ENCODE data around the gene TMEM259.

Gene TMEM259

DNA sequence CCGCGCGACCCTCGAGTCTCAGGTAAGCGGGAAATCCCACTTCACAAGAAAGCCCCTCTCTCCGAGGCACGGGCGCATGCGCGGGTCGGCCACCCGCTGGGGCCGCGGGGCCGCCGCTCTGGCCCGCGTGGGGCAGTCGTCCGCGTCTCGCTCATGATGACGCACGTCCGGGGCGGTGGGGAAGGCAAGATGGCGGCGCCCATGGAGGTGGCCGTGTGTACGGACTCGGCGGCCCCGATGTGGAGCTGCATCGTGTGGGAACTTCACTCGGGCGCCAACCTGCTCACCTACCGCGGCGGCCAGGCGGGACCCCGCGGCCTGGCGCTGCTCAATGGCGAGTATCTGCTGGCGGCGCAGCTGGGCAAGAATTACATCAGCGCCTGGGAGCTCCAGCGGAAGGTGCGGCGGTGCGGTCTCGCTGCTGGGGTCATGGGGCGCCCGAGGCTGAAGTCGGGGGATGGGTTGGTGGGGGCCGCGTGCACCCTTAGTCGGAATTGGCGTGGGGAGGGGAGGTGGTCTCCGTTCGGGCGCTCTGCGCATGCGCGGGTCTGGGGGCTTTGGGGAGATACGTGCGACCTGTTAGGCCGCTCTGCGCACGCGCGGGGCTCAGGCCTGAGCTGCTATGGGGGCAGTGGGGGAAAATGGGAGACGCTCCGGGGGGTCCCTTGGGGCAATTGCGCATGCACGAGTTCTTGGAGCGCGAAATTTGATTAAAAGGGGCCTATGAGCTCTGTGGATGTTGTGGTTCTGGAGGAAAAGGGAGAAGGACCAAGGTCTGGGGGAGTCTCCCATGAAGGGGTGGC lies 36.6 kb downstream of the TMEM259 start, which contains the start of gene WDR18:
Gene WDR18, plus strand, starts transcription at position 181 of the 803 bp plus-strand sequence. Its CDS starts 9 bp downstream, at position 190.
- Histone ChIP-seq H3K27me3 (replicated peaks in 2 of 5; ENCODE audit: control insufficient read depth in 4 of 5, insufficient read depth in 5 of 5, low read length in 4 of 5) (no peaks in the 10 kb centered on the region), H3K9me3 (ENCODE audit: control extremely low read depth in 1 of 5, control insufficient read depth in 4 of 5, insufficient read depth in 2 of 5, low read depth in 1 of 5, low read length in 4 of 5) (no peaks in the 10 kb centered on the region), H3K27ac (ENCODE audit: insufficient read depth in 1 of 2, low read depth in 1 of 2, low read length in 2 of 2, poor library complexity in 1 of 2, severe bottlenecking in 2 of 2) (peak within 1 kb of the TSS; percentile 74 to 87), H3K36me3 (ENCODE audit: control insufficient read depth in 4 of 4, insufficient read depth in 4 of 4, low read length in 3 of 4) (peaks cover 9 to 30% (median 25%) of the 10 kb centered on the region in 4 experiments), H3K4me3 (ENCODE audit: control insufficient read depth in 1 of 7, extremely low read depth in 1 of 7, insufficient read depth in 4 of 7, low read depth in 2 of 7, low read length in 6 of 7) (peak within 1 kb of the TSS; percentile 76 to 98 (median 93)), H3K4me1 (ENCODE audit: control extremely low read depth in 1 of 4, control insufficient read depth in 4 of 4, insufficient read depth in 4 of 4, low read length in 3 of 4) (peaks cover 0 to 33% (median 19%) of the 10 kb centered on the region in 4 experiments)
- ChIA-PET CTCF (interaction anchor here (0.8 to 5.7 kb wide), 10 partner anchors 11 to 121 kb away, joined by 3 to 90 read pairs (median 4); no protein-coding TSS in a partner anchor), POLR2A (interaction anchor here (1.2 to 1.8 kb wide), 3 partner anchors 37 to 75 kb away, joined by 4 to 6 read pairs (median 5); partner anchors contain the start of genes RNU6-2 and TMEM259)
- WGBS (ENCODE audit: insufficient coverage), result 0% methylated on average over 37 of the region's 78 CpGs
- peak; percentile 86 to 92 (median 90) for DNase-seq

DNA sequence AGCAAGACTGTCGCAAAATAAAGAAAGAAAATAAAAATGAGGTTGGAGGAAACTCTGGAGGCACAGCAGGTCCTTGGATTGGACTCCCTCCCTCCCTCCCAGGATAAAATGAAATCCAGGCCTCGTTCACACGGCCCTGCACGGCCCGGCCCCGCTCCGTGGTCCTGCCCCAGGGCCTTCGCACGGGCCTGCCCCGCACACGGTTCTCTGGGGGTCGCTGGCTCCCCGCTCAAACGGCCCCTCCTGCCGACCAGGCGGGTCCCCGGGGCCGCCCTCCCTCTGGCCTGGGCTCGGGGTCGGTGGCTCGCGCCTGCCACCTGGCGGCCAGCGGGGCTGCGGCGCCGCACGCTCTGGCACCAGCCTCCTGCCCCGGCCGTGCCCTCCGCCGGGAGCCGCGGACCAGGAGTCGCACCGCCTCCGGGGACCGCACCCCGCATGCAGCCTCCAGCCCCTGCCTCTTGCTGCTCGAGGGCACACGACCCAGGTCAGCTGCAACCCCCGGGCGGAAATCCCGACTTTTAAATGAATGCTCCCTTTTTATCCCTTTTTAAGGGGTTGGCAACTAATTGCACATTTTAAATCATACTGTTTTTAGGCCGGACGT lies 38.3 kb downstream of the TMEM259 start:
- under 1% methylated on average over 46 of the region's 46 CpGs for WGBS (ENCODE audit: insufficient coverage)
- peak overlapping the region in 4 of 7 experiments; percentile 36 to 62 (median 52) for H3K4me3 ChIP-seq (ENCODE audit: control insufficient read depth in 1 of 7, extremely low read depth in 1 of 7, insufficient read depth in 4 of 7, low read depth in 2 of 7, low read length in 6 of 7)

GRCh38 chr19:980133-980998 lies 40.6 kb downstream of the TMEM259 start:
- H3K9me3 ChIP-seq (ENCODE audit: control extremely low read depth in 1 of 5, control insufficient read depth in 4 of 5, insufficient read depth in 2 of 5, low read depth in 1 of 5, low read length in 4 of 5), result no peaks in the 10 kb centered on the region
- CTCF ChIA-PET, result interaction anchor here (1.5 to 5.7 kb wide), 5 partner anchors 11 to 211 kb away, joined by 3 to 90 read pairs (median 6); no protein-coding TSS in a partner anchor
- WGBS (ENCODE audit: insufficient coverage), result 81% methylated on average over 30 of the region's 32 CpGs
- H3K27me3 ChIP-seq (replicated peaks in 2 of 5; ENCODE audit: control insufficient read depth in 4 of 5, insufficient read depth in 5 of 5, low read length in 4 of 5), result no peaks in the 10 kb centered on the region
- H3K4me1 ChIP-seq (ENCODE audit: control extremely low read depth in 1 of 4, control insufficient read depth in 4 of 4, insufficient read depth in 4 of 4, low read length in 3 of 4), result peaks cover 0 to 27% (median 19%) of the 10 kb centered on the region in 4 experiments
- peaks cover 0 to 1% (median 0%) of the 10 kb centered on the region in 4 experiments for H3K36me3 ChIP-seq (ENCODE audit: control insufficient read depth in 4 of 4, insufficient read depth in 4 of 4, low read length in 3 of 4)
- H3K27ac ChIP-seq (ENCODE audit: insufficient read depth in 1 of 2, low read depth in 1 of 2, low read length in 2 of 2, poor library complexity in 1 of 2, severe bottlenecking in 2 of 2), result peak overlapping the region in 1 of 2 experiments; percentile 58
- H3K4me3 ChIP-seq (ENCODE audit: control insufficient read depth in 1 of 7, extremely low read depth in 1 of 7, insufficient read depth in 4 of 7, low read depth in 2 of 7, low read length in 6 of 7), result no peak overlapping the region
- no peak for DNase-seq
- POLR2A ChIA-PET, result interaction anchor here (0.7 kb wide), 1 partner anchor 162 kb away, joined by 4 read pairs; no protein-coding TSS in a partner anchor

More for the DNA sequence above, 38.3 kb downstream of the TMEM259 start:
- Histone ChIP-seq H3K27ac (ENCODE audit: insufficient read depth in 1 of 2, low read depth in 1 of 2, low read length in 2 of 2, poor library complexity in 1 of 2, severe bottlenecking in 2 of 2) (no peak overlapping the region), H3K27me3 (replicated peaks in 2 of 5; ENCODE audit: control insufficient read depth in 4 of 5, insufficient read depth in 5 of 5, low read length in 4 of 5) (no peaks in the 10 kb centered on the region), H3K36me3 (ENCODE audit: control insufficient read depth in 4 of 4, insufficient read depth in 4 of 4, low read length in 3 of 4) (peaks cover 9 to 20% (median 15%) of the 10 kb centered on the region in 4 experiments), H3K4me1 (ENCODE audit: control extremely low read depth in 1 of 4, control insufficient read depth in 4 of 4, insufficient read depth in 4 of 4, low read length in 3 of 4) (peaks cover 0 to 31% (median 19%) of the 10 kb centered on the region in 4 experiments), H3K9me3 (ENCODE audit: control extremely low read depth in 1 of 5, control insufficient read depth in 4 of 5, insufficient read depth in 2 of 5, low read depth in 1 of 5, low read length in 4 of 5) (no peaks in the 10 kb centered on the region)
- DNase-seq, result peak; percentile 72 to 77 (median 77)
- CTCF ChIA-PET, result interaction anchor here (1.0 to 5.7 kb wide), 12 partner anchors 13 to 213 kb away, joined by 3 to 90 read pairs (median 6); no protein-coding TSS in a partner anchor
- POLR2A ChIA-PET, result interaction anchor here (0.6 to 1.8 kb wide), 2 partner anchors 58 to 60 kb away, joined by 3 to 6 read pairs; no protein-coding TSS in a partner anchor

GRCh38 chr19:979318-979741 lies 41.6 kb downstream of the TMEM259 start:
- no peak for DNase-seq
- H3K9me3 ChIP-seq (ENCODE audit: control extremely low read depth in 1 of 5, control insufficient read depth in 4 of 5, insufficient read depth in 2 of 5, low read depth in 1 of 5, low read length in 4 of 5), result no peaks in the 10 kb centered on the region
- no peaks in the 10 kb centered on the region for H3K36me3 ChIP-seq (ENCODE audit: control insufficient read depth in 4 of 4, insufficient read depth in 4 of 4, low read length in 3 of 4)
- no peak overlapping the region for H3K4me3 ChIP-seq (ENCODE audit: control insufficient read depth in 1 of 7, extremely low read depth in 1 of 7, insufficient read depth in 4 of 7, low read depth in 2 of 7, low read length in 6 of 7)
- peaks cover 0 to 17% (median 13%) of the 10 kb centered on the region in 4 experiments for H3K4me1 ChIP-seq (ENCODE audit: control extremely low read depth in 1 of 4, control insufficient read depth in 4 of 4, insufficient read depth in 4 of 4, low read length in 3 of 4)
- H3K27me3 ChIP-seq (replicated peaks in 2 of 5; ENCODE audit: control insufficient read depth in 4 of 5, insufficient read depth in 5 of 5, low read length in 4 of 5), result no peaks in the 10 kb centered on the region
- CTCF ChIA-PET, result interaction anchor here (0.9 to 5.7 kb wide), 3 partner anchors 43 to 123 kb away, joined by 3 to 90 read pairs (median 3); no protein-coding TSS in a partner anchor
- 93% methylated on average over 12 of the region's 19 CpGs for WGBS (ENCODE audit: insufficient coverage)
- POLR2A ChIA-PET, result no interaction called here
- H3K27ac ChIP-seq (ENCODE audit: insufficient read depth in 1 of 2, low read depth in 1 of 2, low read length in 2 of 2, poor library complexity in 1 of 2, severe bottlenecking in 2 of 2), result no peak overlapping the region

GRCh38 chr19:977058-977464 lies 43.9 kb downstream of the TMEM259 start:
- DNase-seq, result no peak
- H3K27ac ChIP-seq (ENCODE audit: insufficient read depth in 1 of 2, low read depth in 1 of 2, low read length in 2 of 2, poor library complexity in 1 of 2, severe bottlenecking in 2 of 2), result no peak overlapping the region
- CTCF ChIA-PET, result interaction anchor here (0.9 to 1.3 kb wide), 2 partner anchors 21 to 42 kb away, joined by 3 read pairs; no protein-coding TSS in a partner anchor
- no peaks in the 10 kb centered on the region for H3K27me3 ChIP-seq (replicated peaks in 2 of 5; ENCODE audit: control insufficient read depth in 4 of 5, insufficient read depth in 5 of 5, low read length in 4 of 5)
- POLR2A ChIA-PET, result no interaction called here
- H3K9me3 ChIP-seq (ENCODE audit: control extremely low read depth in 1 of 5, control insufficient read depth in 4 of 5, insufficient read depth in 2 of 5, low read depth in 1 of 5, low read length in 4 of 5), result no peaks in the 10 kb centered on the region
- H3K36me3 ChIP-seq (ENCODE audit: control insufficient read depth in 4 of 4, insufficient read depth in 4 of 4, low read length in 3 of 4), result peaks cover 0 to 11% (median 3%) of the 10 kb centered on the region in 4 experiments
- no peaks in the 10 kb centered on the region for H3K4me1 ChIP-seq (ENCODE audit: control extremely low read depth in 1 of 4, control insufficient read depth in 4 of 4, insufficient read depth in 4 of 4, low read length in 3 of 4)
- H3K4me3 ChIP-seq (ENCODE audit: control insufficient read depth in 1 of 7, extremely low read depth in 1 of 7, insufficient read depth in 4 of 7, low read depth in 2 of 7, low read length in 6 of 7), result no peak overlapping the region
- 93% methylated on average over 23 of the region's 24 CpGs for WGBS (ENCODE audit: insufficient coverage)

DNA sequence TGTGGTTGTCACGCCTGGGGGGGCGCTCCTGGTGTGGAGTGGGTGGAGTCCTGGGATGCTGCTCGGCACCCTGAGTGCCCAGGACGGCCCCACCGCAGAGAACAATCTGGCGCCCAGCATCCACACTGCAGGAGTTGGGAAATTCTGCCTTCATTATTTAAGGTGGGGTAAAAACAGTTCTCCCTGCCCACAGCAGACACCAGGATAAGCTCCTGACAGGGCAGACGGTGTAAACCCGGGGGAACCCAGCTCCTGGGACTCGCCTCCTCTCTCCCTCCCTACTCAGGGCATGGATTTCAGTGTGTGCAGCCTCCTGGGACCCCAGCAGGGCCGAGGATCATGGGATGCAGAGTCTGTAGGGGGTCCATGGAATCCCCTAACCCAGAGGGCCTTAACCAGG lies 44.4 kb downstream of the TMEM259 start:
- Histone ChIP-seq H3K9me3 (ENCODE audit: control extremely low read depth in 1 of 5, control insufficient read depth in 4 of 5, insufficient read depth in 2 of 5, low read depth in 1 of 5, low read length in 4 of 5) (no peaks in the 10 kb centered on the region), H3K27ac (ENCODE audit: insufficient read depth in 1 of 2, low read depth in 1 of 2, low read length in 2 of 2, poor library complexity in 1 of 2, severe bottlenecking in 2 of 2) (no peak overlapping the region), H3K36me3 (ENCODE audit: control insufficient read depth in 4 of 4, insufficient read depth in 4 of 4, low read length in 3 of 4) (peaks cover 0 to 13% (median 5%) of the 10 kb centered on the region in 4 experiments), H3K4me3 (ENCODE audit: control insufficient read depth in 1 of 7, extremely low read depth in 1 of 7, insufficient read depth in 4 of 7, low read depth in 2 of 7, low read length in 6 of 7) (no peak overlapping the region), H3K4me1 (ENCODE audit: control extremely low read depth in 1 of 4, control insufficient read depth in 4 of 4, insufficient read depth in 4 of 4, low read length in 3 of 4) (no peaks in the 10 kb centered on the region), H3K27me3 (replicated peaks in 2 of 5; ENCODE audit: control insufficient read depth in 4 of 5, insufficient read depth in 5 of 5, low read length in 4 of 5) (no peaks in the 10 kb centered on the region)
- POLR2A ChIA-PET, result no interaction called here
- CTCF ChIA-PET, result interaction anchor here (0.9 to 1.3 kb wide), 3 partner anchors 21 to 56 kb away, joined by 3 read pairs; no protein-coding TSS in a partner anchor
- 94% methylated on average over 7 of the region's 10 CpGs for whole genome bisulfite sequencing (ENCODE audit: insufficient coverage)
- no peak for DNase-seq

Measured in common myeloid progenitor, CD34-positive (primary cell).